OCI-LY3 (cell line): Measurements from ENCODE around the gene DPY19L1.
A peak's percentile ranks its signal among the peaks of the same experiment; 100 is the strongest.

Experiments used
- H2AFZ ChIP-seq: fragments of 200-600, 300-600 bp; shearing (Covaris generic); 2 replicates; pipeline ENCODE4 v1.6.0; 2014; ENCODE audit warnings: antibody characterized with exemption, low read depth, low read length
- H3K27ac ChIP-seq: fragments of 200-600, 300-600 bp; sonication (generic); 2 replicates; pipeline ENCODE4 v1.5.1; 2014; ENCODE audit warnings: mild to moderate bottlenecking, low read length, moderate library complexity, mixed read lengths
- H3K27me3 ChIP-seq: fragments of 200-600, 300-600 bp; sonication (generic); 2 replicates; pipeline ENCODE4 v1.6.1; 2014; ENCODE audit warnings: low read depth, low read length, mixed read lengths
- H3K36me3 ChIP-seq: fragments of 200-600, 300-600 bp; sonication (generic); replicated peaks from 2 replicates; pipeline ENCODE3; 2014; ENCODE audit warnings: low read depth, low read length, mixed read lengths
- H3K4me1 ChIP-seq: fragments of 300-600, 200-600 bp; sonication (generic); 2 replicates; pipeline ENCODE4 v1.6.1; 2014; ENCODE audit warnings: low read length, mixed read lengths
- H3K4me2 ChIP-seq: fragments of 200-600, 300-600 bp; sonication (generic); 2 replicates; pipeline ENCODE4 v1.6.1; 2014; ENCODE audit warnings: low read length, mixed read lengths
- H3K4me3 ChIP-seq: fragments of 300-600, 200-600 bp; sonication (generic); 2 replicates; pipeline ENCODE4 v1.5.1; 2014; ENCODE audit warnings: antibody characterized with exemption, mild to moderate bottlenecking, low read length, moderate library complexity
- H3K79me2 ChIP-seq: fragments of 300-600, 200-600 bp; shearing (Covaris generic); 2 replicates; pipeline ENCODE4 v1.6.1; 2014; ENCODE audit warnings: mild to moderate bottlenecking, low read length, mixed read lengths
- H3K9ac ChIP-seq: fragments of 300-600, 200-600 bp; shearing (Covaris generic); 2 replicates; pipeline ENCODE4 v1.6.0; 2014; ENCODE audit warnings: mild to moderate bottlenecking, low read length, moderate library complexity
- H3K9me3 ChIP-seq: fragments of 200-600, 300-600 bp; shearing (Covaris generic); 2 replicates; pipeline ENCODE4 v1.6.1; 2014; ENCODE audit warnings: low read length, mixed read lengths; ENCODE audit not compliant: insufficient read depth
- H4K20me1 ChIP-seq: fragments of 200-600, 300-600 bp; sonication (generic); 2 replicates; pipeline ENCODE4 v1.6.1; 2016; ENCODE audit warnings: low read length, mixed read lengths; ENCODE audit not compliant: insufficient read depth
- CTCF ChIP-seq: fragments of 200-600, 300-600 bp; sonication (generic); IDR thresholded peaks from 2 replicates; pipeline ENCODE4 v1.5.1; 2014; ENCODE audit warnings: antibody characterized with exemption, low read length, low read depth
- EZH2phosphoT487 ChIP-seq: fragments of 200-600 bp; shearing (Covaris generic); IDR thresholded peaks from 2 replicates; pipeline ENCODE4 v1.6.1; 2018; ENCODE audit warnings: antibody characterized with exemption, mixed run types, low read depth

Gene DPY19L1

GRCh38 chr7:35022725-35023124 lies 14.6 kb downstream of the DPY19L1 start:
- no peak overlapping the region for H3K4me3 ChIP-seq
- H3K36me3 ChIP-seq = no peaks in the 10 kb centered on the region
- H3K4me1 ChIP-seq = peaks cover 45% of the 10 kb centered on the region
- no peak overlapping the region for H3K9ac ChIP-seq
- H2AFZ ChIP-seq = no peak overlapping the region
- H4K20me1 ChIP-seq = peaks cover 4% of the 10 kb centered on the region; the same call in 1 of the 2 replicates
- H3K27ac ChIP-seq = no peak overlapping the region
- no peaks in the 10 kb centered on the region for H3K9me3 ChIP-seq
- no peaks in the 10 kb centered on the region for H3K27me3 ChIP-seq
- peaks cover 34% of the 10 kb centered on the region for H3K79me2 ChIP-seq
- peak overlapping the region; percentile 82 for H3K4me2 ChIP-seq
- no peak for TF ChIP-seq EZH2phosphoT487
- no peak for TF ChIP-seq CTCF

GRCh38 chr7:35021445-35021844 lies 15.8 kb downstream of the DPY19L1 start:
- peaks cover 45% of the 10 kb centered on the region for H3K4me1 ChIP-seq
- H3K27me3 ChIP-seq = no peaks in the 10 kb centered on the region
- peaks cover 4% of the 10 kb centered on the region; the same call in 1 of the 2 replicates for H4K20me1 ChIP-seq
- no peak overlapping the region for H3K27ac ChIP-seq
- peaks cover 3% of the 10 kb centered on the region for H3K36me3 ChIP-seq
- no peak overlapping the region for H3K9ac ChIP-seq
- no peak overlapping the region for H3K4me2 ChIP-seq
- H3K4me3 ChIP-seq = no peak overlapping the region
- no peaks in the 10 kb centered on the region for H3K9me3 ChIP-seq
- no peak overlapping the region for H2AFZ ChIP-seq
- H3K79me2 ChIP-seq = peaks cover 33% of the 10 kb centered on the region
- no peak for TF ChIP-seq EZH2phosphoT487
- TF ChIP-seq CTCF = no peak

GRCh38 chr7:35019801-35020200 lies 17.5 kb downstream of the DPY19L1 start:
- Histone ChIP-seq H3K9ac (no peak overlapping the region), H3K9me3 (no peaks in the 10 kb centered on the region), H4K20me1 (no peaks in the 10 kb centered on the region), H3K4me2 (no peak overlapping the region), H3K79me2 (peaks cover 24% of the 10 kb centered on the region), H3K4me1 (peaks cover 34% of the 10 kb centered on the region), H3K27me3 (no peaks in the 10 kb centered on the region), H2AFZ (no peak overlapping the region), H3K27ac (no peak overlapping the region), H3K4me3 (no peak overlapping the region), H3K36me3 (peaks cover 4% of the 10 kb centered on the region)
- TF ChIP-seq EZH2phosphoT487 (no peak), CTCF (no peak)

- no peaks in the 10 kb centered on the region for H3K27me3 ChIP-seq
- peak overlapping the region; percentile 2 for H3K4me2 ChIP-seq
- H3K4me3 ChIP-seq = no peak overlapping the region
- no peak overlapping the region for H3K9ac ChIP-seq
- H4K20me1 ChIP-seq = no peaks in the 10 kb centered on the region
- H3K9me3 ChIP-seq = no peaks in the 10 kb centered on the region
- peaks cover 4% of the 10 kb centered on the region for H3K36me3 ChIP-seq
- no peak for TF ChIP-seq CTCF
- TF ChIP-seq EZH2phosphoT487 = no peak
- H3K79me2 ChIP-seq = peaks cover 20% of the 10 kb centered on the region
- no peak overlapping the region for H2AFZ ChIP-seq
- H3K27ac ChIP-seq = no peak overlapping the region
- peaks cover 28% of the 10 kb centered on the region for H3K4me1 ChIP-seq
These were observed 18.0 kb downstream of the DPY19L1 start for GRCh38 chr7:35019179-35019729.
